ENCODE measurements around the gene GALNT1. TPM values are rescaled to one million over a fixed set of nuclear protein-coding genes. Genes with fewer than 3 reads are reported as not detected.

GALNT1 gene
- total and polyA plus RNA-seq, 11 donors, result 9.6 to 69.0 (median 42.7) TPM

- WGBS, 4 donors, result 19 to 22% (median 21%) methylated on average over 5 of the region's 5 CpGs
- Histone ChIP-seq H3K36me3 (no peaks in the 10 kb centered on the region), H3K27me3 (no peaks in the 10 kb centered on the region), H3K27ac (no peak overlapping the region), H3K4me1 (no peaks in the 10 kb centered on the region), H3K4me3 (no peak overlapping the region), H3K9me3 (peaks cover 0 to 4% (median 0%) of the 10 kb centered on the region in 12 donors)
- intact Hi-C loops (cut with DNase I), result loop anchor here (1.0 to 10.0 kb wide), 5 partner anchors 194 to 528 kb away; no protein-coding TSS in a partner anchor
- peak; percentile 71 to 89 (median 86) for TF ChIP-seq CTCF (IDR thresholded peaks at IDR 0.05)
- no peak for TF ChIP-seq POLR2A (IDR thresholded peaks at IDR 0.05)
- ATAC-seq (peak in 3 of 4 donors; percentile 75 to 85 (median 79)), DNase-seq (peak in 2 of 5 donors; percentile 50 to 59)
Observed at GRCh38 chr18:35756506-35757117, 175.1 kb downstream of the GALNT1 start.

Small RNA genes within 50 kb of the gene (microRNA-seq; reads per million reads assigned to microRNA genes)
- 0 reads per million in 4 donors for gene MIR3975

Other genes starting within 250 kb of the GALNT1 start
- 10 to 100 TPM; 32.3 to 53.3 (median 46.1) TPM for gene ZNF24, start 237.3 kb upstream of the GALNT1 start, total RNA-seq
- gene ZNF24, start 237.3 kb upstream of the GALNT1 start, polyA plus RNA-seq, result 10 to 100 TPM; 11.5 to 17.6 TPM
- 1 to 10 TPM in 3 of 9 donors, under 1 TPM in 6; 0.38 to 2.2 (median 0.85) TPM for gene ZNF396, start 204.4 kb upstream of the GALNT1 start, total RNA-seq
- under 1 TPM; 0.19 to 0.72 TPM for gene ZNF396, start 204.4 kb upstream of the GALNT1 start, polyA plus RNA-seq
- gene INO80C, start 83.8 kb upstream of the GALNT1 start, total RNA-seq, result 10 to 100 TPM in 7 of 9 donors, 1 to 10 TPM in 2; 5.6 to 29.0 (median 22.3) TPM
- gene INO80C, start 83.8 kb upstream of the GALNT1 start, polyA plus RNA-seq, result 10 to 100 TPM; 24.7 to 25.2 TPM